ENCODE data around the gene DACH2. TPM values are rescaled to one million over a fixed set of nuclear protein-coding genes. Genes with fewer than 3 reads are reported as not detected.

DACH2 gene
- total and polyA plus RNA-seq, 9 of the 15 experiments (the other 6 are each of a cell fraction or from before 2014, with no cell fraction given) = not detected

DNA sequence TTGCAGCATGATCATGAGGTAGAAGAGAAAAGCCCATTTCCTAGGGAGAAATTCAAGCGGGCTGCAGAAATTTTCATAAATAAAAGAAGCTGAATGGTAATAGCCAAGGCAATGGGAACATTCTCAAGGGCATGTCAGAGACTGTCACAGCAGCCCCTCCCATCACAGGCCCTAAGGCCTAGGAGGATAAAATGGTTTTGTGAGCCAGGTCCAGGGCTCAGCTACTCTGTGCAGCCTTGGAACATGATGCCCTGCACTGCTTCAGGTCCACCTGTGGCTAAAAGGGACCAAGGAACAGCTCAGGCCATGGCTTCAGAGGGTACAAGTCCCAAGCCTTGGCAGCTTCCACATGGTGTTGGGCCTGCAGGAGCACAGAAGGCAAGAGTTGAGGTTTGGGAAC, 93.3 kb downstream of the DACH2 start:
- no TSS peak for BruUV-seq (replicated peaks)
- Histone ChIP-seq H3K27me3 (ENCODE audit: control insufficient read depth in 2 of 2, insufficient read depth in 2 of 2, low read length in 2 of 2) (no peaks in the 10 kb centered on the region), H3K4me2 (ENCODE audit: insufficient read depth, low read length) (no peak overlapping the region), H3K9me1 (ENCODE audit: control insufficient read depth, insufficient read depth, low read length) (no peaks in the 10 kb centered on the region), H3K4me3 (no peak overlapping the region), H3K79me2 (ENCODE audit: control insufficient read depth, insufficient read depth, low read length) (no peaks in the 10 kb centered on the region), H3K27ac (ENCODE audit: extremely low read depth, low read depth, low read length) (no peak overlapping the region), H3K9me3 (replicated peaks; ENCODE audit: control insufficient read depth, insufficient read depth, low read depth, low read length) (no peaks in the 10 kb centered on the region), H2AFZ (ENCODE audit: low read depth, low read length) (no peak overlapping the region), H3K9ac (ENCODE audit: insufficient read depth in 1 of 2, low read depth in 2 of 2, low read length in 2 of 2) (no peak overlapping the region), H3K4me1 (replicated peaks in 1 of 2; ENCODE audit: control insufficient read depth in 2 of 2, insufficient read depth in 2 of 2, low read length in 2 of 2) (no peaks in the 10 kb centered on the region), H4K20me1 (replicated peaks; ENCODE audit: control insufficient read depth, insufficient read depth, low read length) (no peaks in the 10 kb centered on the region), H3K36me3 (ENCODE audit: control insufficient read depth, insufficient read depth, low read length) (no peaks in the 10 kb centered on the region)
- intact Hi-C loops (cut with micrococcal nuclease) (no loop called here), in situ Hi-C loops (cut with MboI) (no loop called here)
- ChIA-PET POLR2A (no interaction called here), CTCF (ENCODE audit: low intra/inter-chr PET ratio) (no interaction called here)
- no peak for DNase-seq (ENCODE audit: extremely low read depth in 1 of 4, low spot score in 3 of 4)
- 0% methylated on average over 1 of the region's 1 CpG for WGBS (ENCODE audit: insufficient coverage, low coverage, missing lambda C conversion rate)
- no peak for ATAC-seq
- no peak for TF ChIP-seq ZFP1 (CRISPR knock-in tag; IDR thresholded peaks at IDR 0.05)
- TF ChIP-seq ZFP36 (IDR thresholded peaks at IDR 0.05; ENCODE audit: low read depth, low read length, partially characterized antibody) = peak; percentile 28
- FAIRE-seq = no peak

GRCh38 chrX:86263526-86263925, 115.3 kb downstream of the DACH2 start:
- no TSS peak for BruUV-seq (replicated peaks)
- Histone ChIP-seq H3K27me3 (ENCODE audit: control insufficient read depth in 2 of 2, insufficient read depth in 2 of 2, low read length in 2 of 2) (no peaks in the 10 kb centered on the region), H3K9ac (ENCODE audit: insufficient read depth in 1 of 2, low read depth in 2 of 2, low read length in 2 of 2) (no peak overlapping the region), H3K9me1 (ENCODE audit: control insufficient read depth, insufficient read depth, low read length) (no peaks in the 10 kb centered on the region), H3K27ac (ENCODE audit: extremely low read depth, low read depth, low read length) (no peak overlapping the region), H3K4me1 (replicated peaks in 1 of 2; ENCODE audit: control insufficient read depth in 2 of 2, insufficient read depth in 2 of 2, low read length in 2 of 2) (no peaks in the 10 kb centered on the region), H3K79me2 (ENCODE audit: control insufficient read depth, insufficient read depth, low read length) (no peaks in the 10 kb centered on the region), H3K9me3 (replicated peaks; ENCODE audit: control insufficient read depth, insufficient read depth, low read depth, low read length) (no peaks in the 10 kb centered on the region), H4K20me1 (replicated peaks; ENCODE audit: control insufficient read depth, insufficient read depth, low read length) (no peaks in the 10 kb centered on the region), H2AFZ (ENCODE audit: low read depth, low read length) (no peak overlapping the region), H3K4me3 (no peak overlapping the region), H3K4me2 (ENCODE audit: insufficient read depth, low read length) (no peak overlapping the region), H3K36me3 (ENCODE audit: control insufficient read depth, insufficient read depth, low read length) (no peaks in the 10 kb centered on the region)
- DNase-seq (ENCODE audit: extremely low read depth in 1 of 4, low spot score in 3 of 4) = no peak
- TF ChIP-seq, protein P1, sequence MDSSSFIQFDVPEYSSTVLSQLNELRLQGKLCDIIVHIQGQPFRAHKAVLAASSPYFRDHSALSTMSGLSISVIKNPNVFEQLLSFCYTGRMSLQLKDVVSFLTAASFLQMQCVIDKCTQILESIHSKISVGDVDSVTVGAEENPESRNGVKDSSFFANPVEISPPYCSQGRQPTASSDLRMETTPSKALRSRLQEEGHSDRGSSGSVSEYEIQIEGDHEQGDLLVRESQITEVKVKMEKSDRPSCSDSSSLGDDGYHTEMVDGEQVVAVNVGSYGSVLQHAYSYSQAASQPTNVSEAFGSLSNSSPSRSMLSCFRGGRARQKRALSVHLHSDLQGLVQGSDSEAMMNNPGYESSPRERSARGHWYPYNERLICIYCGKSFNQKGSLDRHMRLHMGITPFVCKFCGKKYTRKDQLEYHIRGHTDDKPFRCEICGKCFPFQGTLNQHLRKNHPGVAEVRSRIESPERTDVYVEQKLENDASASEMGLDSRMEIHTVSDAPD (CRISPR knock-in tag; IDR thresholded peaks at IDR 0.05) = no peak
- TF ChIP-seq BACH1 (tag; IDR thresholded peaks at IDR 0.05) (no peak), HCFC1 (IDR thresholded peaks at IDR 0.05; ENCODE audit: low read depth, low read length) (no peak), RAD51 (IDR thresholded peaks at IDR 0.05; ENCODE audit: borderline replicate concordance, low read depth) (no peak), CBX1 (IDR thresholded peaks at IDR 0.05; ENCODE audit: low read depth) (no peak), ZNF76 (CRISPR knock-in tag; IDR thresholded peaks at IDR 0.05; ENCODE audit: borderline replicate concordance) (no peak), MAFF (IDR thresholded peaks at IDR 0.05; ENCODE audit: low read length) (no peak), NUFIP1 (IDR thresholded peaks at IDR 0.05; ENCODE audit: partially characterized antibody) (no peak), CREBBP (IDR thresholded peaks at IDR 0.05; ENCODE audit: low read depth, low read length) (no peak), POLR2G (IDR thresholded peaks at IDR 0.05; ENCODE audit: low read depth, low read length) (no peak)
- TF ChIP-seq, protein P2, sequence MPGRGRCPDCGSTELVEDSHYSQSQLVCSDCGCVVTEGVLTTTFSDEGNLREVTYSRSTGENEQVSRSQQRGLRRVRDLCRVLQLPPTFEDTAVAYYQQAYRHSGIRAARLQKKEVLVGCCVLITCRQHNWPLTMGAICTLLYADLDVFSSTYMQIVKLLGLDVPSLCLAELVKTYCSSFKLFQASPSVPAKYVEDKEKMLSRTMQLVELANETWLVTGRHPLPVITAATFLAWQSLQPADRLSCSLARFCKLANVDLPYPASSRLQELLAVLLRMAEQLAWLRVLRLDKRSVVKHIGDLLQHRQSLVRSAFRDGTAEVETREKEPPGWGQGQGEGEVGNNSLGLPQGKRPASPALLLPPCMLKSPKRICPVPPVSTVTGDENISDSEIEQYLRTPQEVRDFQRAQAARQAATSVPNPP (IDR thresholded peaks at IDR 0.05; ENCODE audit: borderline replicate concordance, insufficient read depth, insufficient read length) = no peak
- TF ChIP-seq, protein P3, sequence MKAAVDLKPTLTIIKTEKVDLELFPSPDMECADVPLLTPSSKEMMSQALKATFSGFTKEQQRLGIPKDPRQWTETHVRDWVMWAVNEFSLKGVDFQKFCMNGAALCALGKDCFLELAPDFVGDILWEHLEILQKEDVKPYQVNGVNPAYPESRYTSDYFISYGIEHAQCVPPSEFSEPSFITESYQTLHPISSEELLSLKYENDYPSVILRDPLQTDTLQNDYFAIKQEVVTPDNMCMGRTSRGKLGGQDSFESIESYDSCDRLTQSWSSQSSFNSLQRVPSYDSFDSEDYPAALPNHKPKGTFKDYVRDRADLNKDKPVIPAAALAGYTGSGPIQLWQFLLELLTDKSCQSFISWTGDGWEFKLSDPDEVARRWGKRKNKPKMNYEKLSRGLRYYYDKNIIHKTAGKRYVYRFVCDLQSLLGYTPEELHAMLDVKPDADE (conservative IDR thresholded peaks at IDR 0.05; ENCODE audit: control insufficient read depth, low read depth, low read length) = no peak
- FAIRE-seq = no peak
- intact Hi-C loops (cut with micrococcal nuclease) = no loop called here
- ChIA-PET POLR2A (no interaction called here), CTCF (ENCODE audit: low intra/inter-chr PET ratio) (no interaction called here)
- no peak for ATAC-seq
- in situ Hi-C loops (cut with MboI) = no loop called here

Data from K562 (cell line).